ENCODE measurements around the gene LHFPL6. TPM values are rescaled to one million over a fixed set of nuclear protein-coding genes. Genes with fewer than 3 reads are reported as not detected.

LHFPL6 gene
- polyA plus RNA-seq, 2 of the 4 experiments (the other 2 are of a cell fraction) = 1.7 to 5.4 TPM

DNA sequence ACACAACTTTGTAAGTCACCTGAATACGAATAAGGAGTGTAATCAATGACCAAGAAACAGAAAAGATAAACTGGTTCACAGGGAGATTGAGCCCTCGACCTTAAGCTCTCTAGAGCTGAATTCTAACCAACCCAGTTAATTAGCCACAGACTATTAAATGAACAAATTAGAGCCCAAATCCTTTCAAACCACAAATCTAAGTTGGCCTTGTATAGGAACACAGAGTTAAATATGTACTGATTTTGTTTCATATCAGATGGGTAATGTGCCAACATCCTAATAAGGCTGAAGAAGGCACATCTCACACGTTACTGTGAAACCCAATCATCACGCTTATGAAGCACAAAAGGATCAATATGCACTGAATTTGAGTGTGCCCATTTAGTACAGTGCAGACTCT, 156.1 kb downstream of the LHFPL6 start:
- H3K9me3 ChIP-seq = no peaks in the 10 kb centered on the region
- CTCF ChIA-PET = no interaction called here
- H3K27ac ChIP-seq = no peak overlapping the region
- WGBS (ENCODE audit: missing lambda C conversion rate) = 39% methylated on average over 4 of the region's 4 CpGs
- H3K4me2 ChIP-seq = no peak overlapping the region
- no peak overlapping the region for H3K4me3 ChIP-seq
- ATAC-seq = no peak
- DNase-seq (ENCODE audit: low read depth in 1 of 2, low spot score in 1 of 2) = no peak
- TF ChIP-seq, protein P1, sequence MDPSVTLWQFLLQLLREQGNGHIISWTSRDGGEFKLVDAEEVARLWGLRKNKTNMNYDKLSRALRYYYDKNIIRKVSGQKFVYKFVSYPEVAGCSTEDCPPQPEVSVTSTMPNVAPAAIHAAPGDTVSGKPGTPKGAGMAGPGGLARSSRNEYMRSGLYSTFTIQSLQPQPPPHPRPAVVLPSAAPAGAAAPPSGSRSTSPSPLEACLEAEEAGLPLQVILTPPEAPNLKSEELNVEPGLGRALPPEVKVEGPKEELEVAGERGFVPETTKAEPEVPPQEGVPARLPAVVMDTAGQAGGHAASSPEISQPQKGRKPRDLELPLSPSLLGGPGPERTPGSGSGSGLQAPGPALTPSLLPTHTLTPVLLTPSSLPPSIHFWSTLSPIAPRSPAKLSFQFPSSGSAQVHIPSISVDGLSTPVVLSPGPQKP (IDR thresholded peaks at IDR 0.05; ENCODE audit: low read depth, low read length) = no peak
- TF ChIP-seq CHD4 (IDR thresholded peaks at IDR 0.05; ENCODE audit: borderline replicate concordance) = no peak
- no peak for TF ChIP-seq HOXB13 (CRISPR knock-in tag; IDR thresholded peaks at IDR 0.05; ENCODE audit: low read depth)
- no peak for TF ChIP-seq RARB (CRISPR knock-in tag; IDR thresholded peaks at IDR 0.05)
- no peak for TF ChIP-seq CHD2 (IDR thresholded peaks at IDR 0.05; ENCODE audit: low read length, partially characterized antibody)
- TF ChIP-seq HEYL (CRISPR knock-in tag; IDR thresholded peaks at IDR 0.05) = no peak
- TF ChIP-seq E2F6 (IDR thresholded peaks at IDR 0.05; ENCODE audit: borderline replicate concordance, low read depth) = no peak
- TF ChIP-seq HOXA7 (CRISPR knock-in tag; IDR thresholded peaks at IDR 0.05) = no peak
- TF ChIP-seq, protein P2, sequence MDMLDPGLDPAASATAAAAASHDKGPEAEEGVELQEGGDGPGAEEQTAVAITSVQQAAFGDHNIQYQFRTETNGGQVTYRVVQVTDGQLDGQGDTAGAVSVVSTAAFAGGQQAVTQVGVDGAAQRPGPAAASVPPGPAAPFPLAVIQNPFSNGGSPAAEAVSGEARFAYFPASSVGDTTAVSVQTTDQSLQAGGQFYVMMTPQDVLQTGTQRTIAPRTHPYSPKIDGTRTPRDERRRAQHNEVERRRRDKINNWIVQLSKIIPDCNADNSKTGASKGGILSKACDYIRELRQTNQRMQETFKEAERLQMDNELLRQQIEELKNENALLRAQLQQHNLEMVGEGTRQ (IDR thresholded peaks at IDR 0.05) = no peak
- TF ChIP-seq NR3C1 (IDR thresholded peaks at IDR 0.05) = no peak
- H3K4me1 ChIP-seq = no peaks in the 10 kb centered on the region
- no peak for FAIRE-seq
- POLR2A ChIA-PET = no interaction called here

DNA sequence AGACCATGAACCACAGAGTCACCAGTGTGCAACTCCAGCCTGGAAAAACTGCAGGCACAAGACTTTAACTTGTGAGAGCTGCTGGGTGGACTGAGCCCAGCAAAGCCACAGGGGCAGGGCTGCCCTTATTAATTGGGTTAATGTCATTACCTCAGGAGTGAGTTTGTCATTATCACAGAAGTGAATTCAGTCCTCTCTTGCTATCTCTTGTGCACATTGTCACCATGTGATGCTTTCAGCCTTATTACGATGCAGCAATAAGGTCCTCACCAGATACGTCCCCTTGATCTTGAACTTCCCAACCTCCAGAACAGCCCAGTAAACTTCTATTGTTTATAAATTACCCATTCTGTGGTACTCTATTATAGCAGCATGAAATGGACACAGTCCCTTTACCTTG, 158.1 kb downstream of the LHFPL6 start:
- FAIRE-seq = no peak

GRCh38 chr13:39433651-39434050, 169.3 kb downstream of the LHFPL6 start:
- DNase-seq (ENCODE audit: low read depth in 1 of 2, low spot score in 1 of 2) (no peak), ATAC-seq (no peak), FAIRE-seq (no peak)
- no peak overlapping the region for H3K4me2 ChIP-seq
- ChIA-PET POLR2A (no interaction called here), CTCF (no interaction called here)
- TF ChIP-seq E2F6 (IDR thresholded peaks at IDR 0.05; ENCODE audit: borderline replicate concordance, low read depth) (no peak), ZFP36 (IDR thresholded peaks at IDR 0.05; ENCODE audit: borderline replicate concordance, partially characterized antibody) (no peak)
- no peaks in the 10 kb centered on the region for H3K4me1 ChIP-seq
- H3K9me3 ChIP-seq = no peaks in the 10 kb centered on the region
- H3K27ac ChIP-seq = no peak overlapping the region
- 0% methylated on average over 1 of the region's 1 CpG for WGBS (ENCODE audit: missing lambda C conversion rate)
- no peak overlapping the region for H3K4me3 ChIP-seq

More for the DNA sequence above, 158.1 kb downstream of the LHFPL6 start:
- TF ChIP-seq JUNB (IDR thresholded peaks at IDR 0.05) (no peak), POLR2A (IDR thresholded peaks at IDR 0.05; ENCODE audit: low read length) (no peak), TFCP2L1 (CRISPR knock-in tag; IDR thresholded peaks at IDR 0.05) (no peak), FOXS1 (CRISPR knock-in tag; IDR thresholded peaks at IDR 0.05) (no peak)
- POLR2A ChIA-PET = no interaction called here
- Histone ChIP-seq H3K4me3 (no peak overlapping the region), H3K4me1 (no peaks in the 10 kb centered on the region), H3K27ac (no peak overlapping the region), H3K9me3 (no peaks in the 10 kb centered on the region), H3K4me2 (no peak overlapping the region)
- 73% methylated on average over 2 of the region's 2 CpGs for WGBS (ENCODE audit: missing lambda C conversion rate)
- CTCF ChIA-PET = no interaction called here
- ATAC-seq = no peak
- no peak for DNase-seq (ENCODE audit: low read depth in 1 of 2, low spot score in 1 of 2)

GRCh38 chr13:39432196-39432595, 170.8 kb downstream of the LHFPL6 start:
- FAIRE-seq (no peak), ATAC-seq (no peak), DNase-seq (ENCODE audit: low read depth in 1 of 2, low spot score in 1 of 2) (no peak)
- no peaks in the 10 kb centered on the region for H3K4me1 ChIP-seq
- H3K4me3 ChIP-seq = no peak overlapping the region
- WGBS (ENCODE audit: missing lambda C conversion rate) = 0% methylated on average over 1 of the region's 1 CpG
- no peak overlapping the region for H3K4me2 ChIP-seq
- H3K27ac ChIP-seq = no peak overlapping the region
- CTCF ChIA-PET = no interaction called here
- POLR2A ChIA-PET = no interaction called here
- no peaks in the 10 kb centered on the region for H3K9me3 ChIP-seq
- TF ChIP-seq RARB (CRISPR knock-in tag; IDR thresholded peaks at IDR 0.05) (no peak), GATA3 (IDR thresholded peaks at IDR 0.05; ENCODE audit: borderline replicate concordance) (no peak), MAFK (IDR thresholded peaks at IDR 0.05; ENCODE audit: partially characterized antibody) (no peak), SREBF2 (IDR thresholded peaks at IDR 0.05) (no peak), POLR2A (IDR thresholded peaks at IDR 0.05; ENCODE audit: low read length) (no peak), ZNF302 (CRISPR knock-in tag; IDR thresholded peaks at IDR 0.05) (no peak), HOXB5 (CRISPR knock-in tag; IDR thresholded peaks at IDR 0.05) (no peak), SMC3 (IDR thresholded peaks at IDR 0.05) (no peak)
